ENCODE data around the gene ASPN. TPM values are rescaled to one million over a fixed set of nuclear protein-coding genes. Genes with fewer than 3 reads are reported as not detected.

The ASPN gene
- total RNA-seq, 1 donor from 2014 or later: 4.0 TPM

DNA sequence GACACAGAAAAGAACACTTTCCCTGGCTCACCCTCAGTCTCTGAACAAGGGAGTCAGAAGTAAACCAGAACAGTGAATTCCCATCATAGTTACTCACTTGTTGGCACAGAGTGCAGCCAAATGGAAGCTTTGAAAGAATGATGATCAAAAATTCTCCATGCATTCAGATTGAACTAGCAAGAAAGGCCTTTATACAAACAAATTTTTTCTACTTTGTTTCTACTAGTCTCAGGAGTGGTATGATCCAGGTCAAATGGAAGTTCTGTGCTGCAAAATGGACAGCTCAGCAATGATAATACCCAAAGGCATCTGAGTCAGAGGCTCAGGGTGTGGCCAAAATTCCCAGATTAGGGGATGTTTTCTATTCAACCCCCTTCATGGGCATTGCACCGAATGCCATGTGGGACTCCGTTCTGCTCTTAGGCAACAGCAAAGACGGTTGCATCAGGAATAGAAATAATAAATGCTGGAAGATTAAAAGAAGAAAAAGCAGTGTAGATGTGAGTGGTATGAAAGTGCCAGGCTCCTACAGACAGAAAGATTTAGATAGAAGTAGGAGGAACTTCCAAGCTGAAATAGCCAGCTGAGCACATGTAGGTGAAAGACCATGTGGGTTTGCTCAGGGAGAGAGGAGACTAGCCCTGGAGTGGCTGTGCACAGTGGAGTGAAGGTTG is 24.0 kb upstream of the ASPN start:
- DNase-seq (ENCODE audit: low spot score): no peak

- no peak for DNase-seq (ENCODE audit: low spot score)
Observed at GRCh38 chr9:92504881-92505280, 22.6 kb upstream of the ASPN start.

DNA sequence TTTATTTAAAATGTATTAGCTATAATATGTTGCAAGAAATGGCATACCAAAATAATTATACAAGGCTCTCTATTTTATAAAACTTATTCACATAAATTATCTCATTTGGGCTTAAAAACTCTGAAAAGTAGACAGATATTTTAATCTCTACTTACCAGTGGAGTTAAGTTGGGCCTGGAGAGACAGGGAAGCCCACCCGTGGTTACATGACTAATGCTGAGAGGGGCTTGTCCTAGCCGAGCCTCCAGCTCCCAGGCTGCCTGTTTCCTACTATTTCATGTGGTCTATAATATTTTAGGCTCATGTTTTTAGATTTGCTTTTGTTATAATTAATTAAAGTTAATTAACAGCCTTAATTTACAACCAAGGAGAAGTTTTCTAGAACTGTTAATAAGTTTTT is 20.9 kb upstream of the ASPN start:
- no peak for DNase-seq (ENCODE audit: low spot score)

- no peak for DNase-seq (ENCODE audit: low spot score)
Observed at GRCh38 chr9:92501671-92502393, 19.5 kb upstream of the ASPN start.

DNA sequence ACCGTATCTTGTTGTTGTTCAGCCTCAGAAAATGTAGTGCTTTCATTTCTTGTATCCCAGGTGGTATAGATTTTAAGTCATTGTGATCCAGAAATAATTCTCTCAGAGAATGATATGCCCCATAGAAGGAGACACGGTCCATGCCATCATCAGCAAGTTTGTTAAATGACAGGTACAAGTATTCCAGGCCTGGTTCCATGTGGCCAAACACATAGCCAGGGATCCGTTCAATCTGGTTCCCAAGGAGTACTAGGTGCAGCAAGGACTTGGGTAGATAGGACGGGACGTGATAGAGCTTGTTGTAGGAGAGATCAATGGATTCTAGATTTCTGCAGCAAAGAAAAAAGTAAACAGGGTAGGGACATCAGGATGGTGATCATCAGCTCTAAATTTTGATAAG is 18.4 kb upstream of the ASPN start:
- DNase-seq (ENCODE audit: low spot score): no peak

- DNase-seq (ENCODE audit: low spot score): no peak
Observed at GRCh38 chr9:92499701-92500100, 17.4 kb upstream of the ASPN start.

DNA sequence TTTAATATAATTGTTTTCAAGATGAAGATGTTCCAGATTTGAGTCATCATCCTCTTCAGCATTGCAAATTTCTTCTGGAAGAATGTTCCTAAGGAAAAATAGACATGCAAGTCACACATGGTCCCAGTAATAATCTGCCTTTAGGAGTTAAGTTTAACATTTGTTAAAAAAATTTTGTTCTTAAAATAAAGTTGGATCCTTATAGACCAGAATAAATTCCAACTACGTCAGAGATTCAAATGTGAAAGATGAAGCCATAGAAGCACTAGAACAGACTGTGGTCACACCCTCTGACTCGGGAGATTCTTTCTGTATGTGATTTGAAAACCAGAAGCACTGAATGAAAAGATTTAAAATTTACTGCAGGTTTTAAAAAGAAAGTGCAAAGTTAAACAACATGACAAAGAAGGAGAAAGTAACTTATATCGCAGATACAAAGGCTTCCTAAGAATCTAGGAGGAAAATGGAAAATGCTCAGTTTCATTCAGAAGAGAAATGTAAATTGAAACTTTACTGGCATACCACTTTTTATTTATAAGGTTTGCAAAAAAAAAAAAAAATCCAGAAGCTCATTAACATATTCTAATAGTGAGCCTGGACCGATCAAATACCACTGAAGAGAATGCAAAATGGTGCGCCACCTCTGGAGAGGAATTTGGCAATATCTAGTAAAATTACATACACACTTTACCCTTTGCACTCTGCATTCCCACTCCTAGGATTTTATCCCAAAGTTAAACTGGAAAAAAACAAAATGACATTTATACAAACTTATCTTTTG is 14.3 kb upstream of the ASPN start:
- DNase-seq (ENCODE audit: low spot score): no peak

DNA sequence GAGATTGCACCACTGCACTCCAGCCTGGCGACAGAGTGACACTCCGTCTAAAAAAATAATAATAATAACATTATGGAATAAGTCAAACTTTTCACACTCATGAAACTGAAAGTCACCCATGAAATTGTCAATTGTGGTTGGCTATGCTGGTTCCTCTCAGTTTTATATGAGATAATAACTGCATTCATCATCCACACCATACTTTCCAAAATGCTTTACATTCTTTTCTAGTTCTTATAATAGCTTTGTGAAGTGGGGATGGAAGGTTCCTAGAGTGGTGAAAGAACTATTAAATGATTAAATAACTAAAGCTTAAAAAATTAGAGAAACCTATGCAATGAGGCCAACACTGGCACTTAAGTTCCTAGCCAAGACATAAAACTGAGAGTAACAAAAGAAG is 12.6 kb upstream of the ASPN start:
- DNase-seq (ENCODE audit: low spot score): no peak

GRCh38 chr9:92493749-92494387 is 11.6 kb upstream of the ASPN start:
- DNase-seq (ENCODE audit: low spot score): no peak

DNA sequence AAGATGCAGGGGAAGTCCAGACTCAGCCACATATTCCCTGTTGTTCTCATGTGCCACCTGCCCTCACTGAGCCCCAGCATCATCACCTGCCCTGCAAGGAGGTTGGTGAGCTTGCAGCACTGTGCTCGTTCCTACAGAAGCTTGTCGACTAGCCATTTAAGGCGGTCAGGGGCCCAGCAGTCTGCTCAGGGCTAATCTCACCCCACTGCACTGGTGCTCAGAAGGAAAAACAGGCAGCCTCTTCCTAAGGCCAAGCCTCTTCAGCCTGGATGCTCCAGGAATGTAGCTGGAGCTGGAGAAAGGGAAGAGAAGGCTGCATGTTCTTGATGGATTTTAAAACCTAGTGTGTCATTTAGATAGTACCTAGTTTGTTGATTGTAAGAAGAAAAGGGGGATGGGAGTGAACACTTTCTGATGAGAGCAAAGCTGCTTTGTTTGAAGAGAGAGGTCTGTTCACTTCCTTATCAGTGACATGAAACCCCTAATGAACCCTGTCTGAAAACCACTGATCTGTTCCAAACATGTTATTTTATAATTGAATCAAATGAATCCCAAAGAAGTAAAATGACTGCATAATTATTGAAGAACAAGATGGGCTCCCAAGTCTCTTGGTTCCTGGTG is 10.6 kb upstream of the ASPN start:
- no peak for DNase-seq (ENCODE audit: low spot score)

GRCh38 chr9:92488681-92489550 is 6.6 kb upstream of the ASPN start:
- no peak for DNase-seq (ENCODE audit: low spot score)

DNA sequence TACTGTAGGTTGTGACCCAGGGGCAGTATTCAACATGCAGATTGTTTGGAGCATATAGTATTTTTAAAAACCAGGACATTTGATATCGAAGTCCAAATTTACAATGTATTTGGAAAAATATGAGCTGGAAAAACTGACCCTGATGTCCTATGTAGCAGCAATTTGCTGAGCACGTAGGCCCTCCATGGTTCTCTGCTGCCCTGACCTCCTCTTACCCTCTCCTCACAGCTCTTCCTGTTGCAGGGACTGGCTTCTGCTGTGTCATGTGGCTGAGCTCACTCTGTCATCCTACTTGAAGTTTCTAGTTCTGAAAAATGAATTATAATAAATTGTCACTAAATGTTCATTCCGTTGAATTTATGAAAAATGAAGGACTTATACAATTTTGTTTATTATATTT is 4.1 kb upstream of the ASPN start:
- DNase-seq (ENCODE audit: low spot score): no peak

- DNase-seq (ENCODE audit: low spot score): no peak
Observed at GRCh38 chr9:92484563-92484962, 2.3 kb upstream of the ASPN start.

DNA sequence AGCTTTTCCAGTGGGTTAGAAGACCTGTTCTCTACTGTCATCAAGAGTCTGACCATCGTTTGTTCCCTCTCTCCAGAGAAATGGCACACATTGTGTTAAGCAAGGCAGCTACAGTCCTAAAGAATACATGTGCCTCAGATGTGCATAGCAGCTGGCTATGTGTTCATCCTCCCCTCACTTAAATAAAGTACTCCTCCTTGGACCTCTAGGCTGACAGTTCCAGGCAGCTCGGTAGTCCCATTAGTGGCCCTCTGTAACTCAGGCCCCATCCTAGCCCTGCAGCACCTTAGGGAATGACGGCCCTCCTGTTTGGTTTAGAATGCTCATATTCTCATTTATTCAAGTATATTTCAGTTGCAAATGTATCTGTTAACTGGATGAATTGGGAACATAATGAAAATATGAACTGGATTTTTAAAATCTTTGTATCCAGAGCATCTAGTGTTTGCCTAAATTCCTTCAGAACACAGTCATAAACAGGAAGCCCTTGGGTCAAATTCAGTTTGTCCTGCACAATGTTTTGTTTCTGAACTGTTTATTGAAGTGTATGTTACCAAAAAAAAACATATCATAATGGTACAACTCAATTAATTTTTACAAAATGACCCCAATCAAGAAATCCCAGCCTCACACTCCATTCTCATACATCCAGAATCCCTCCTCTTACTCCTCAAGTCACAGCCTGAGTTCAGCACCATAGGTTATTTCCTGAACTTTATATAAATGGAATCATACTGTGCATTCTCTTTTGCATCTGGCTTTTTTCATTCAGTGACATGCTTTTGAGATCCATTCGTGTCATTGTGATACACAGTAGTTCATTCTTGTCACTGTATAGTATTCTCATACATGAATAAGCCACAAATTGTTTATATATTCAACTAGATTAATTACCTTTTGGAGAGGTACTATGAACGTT is 1.6 kb upstream of the ASPN start:
- no peak for DNase-seq (ENCODE audit: low spot score)

- DNase-seq (ENCODE audit: low spot score): no peak
Observed at GRCh38 chr9:92482805-92483204, 499 bp upstream of the ASPN start.

- no peak for DNase-seq (ENCODE audit: low spot score)
Observed at GRCh38 chr9:92480986-92481633, 1.2 kb downstream of the ASPN start.

DNA sequence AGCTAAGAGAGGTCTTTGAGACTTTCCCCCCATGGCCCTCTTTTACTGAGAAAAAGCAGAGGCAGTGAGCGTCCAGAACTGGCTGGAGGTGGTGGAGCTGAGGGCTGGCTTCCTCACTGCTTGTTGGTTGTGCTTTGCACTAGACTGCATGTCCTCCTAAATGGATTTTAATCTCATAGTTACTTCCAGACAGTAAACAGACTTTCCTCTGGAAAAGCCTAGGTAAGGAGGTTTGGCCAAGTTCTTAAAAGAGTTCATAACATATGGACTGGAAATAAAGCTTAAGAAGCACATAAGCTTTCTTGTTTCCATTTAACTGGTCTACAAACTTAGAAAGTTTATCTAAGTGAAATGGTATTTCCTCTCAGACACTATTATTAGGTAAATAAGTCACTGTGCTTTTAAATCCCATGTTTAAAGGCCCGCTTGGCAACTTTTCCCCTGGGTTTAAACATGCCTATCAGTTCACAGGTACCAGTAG is 2.0 kb downstream of the ASPN start:
- no peak for DNase-seq (ENCODE audit: low spot score)

GRCh38 chr9:92479346-92479745 is 3.0 kb downstream of the ASPN start:
- no peak for DNase-seq (ENCODE audit: low spot score)

DNA sequence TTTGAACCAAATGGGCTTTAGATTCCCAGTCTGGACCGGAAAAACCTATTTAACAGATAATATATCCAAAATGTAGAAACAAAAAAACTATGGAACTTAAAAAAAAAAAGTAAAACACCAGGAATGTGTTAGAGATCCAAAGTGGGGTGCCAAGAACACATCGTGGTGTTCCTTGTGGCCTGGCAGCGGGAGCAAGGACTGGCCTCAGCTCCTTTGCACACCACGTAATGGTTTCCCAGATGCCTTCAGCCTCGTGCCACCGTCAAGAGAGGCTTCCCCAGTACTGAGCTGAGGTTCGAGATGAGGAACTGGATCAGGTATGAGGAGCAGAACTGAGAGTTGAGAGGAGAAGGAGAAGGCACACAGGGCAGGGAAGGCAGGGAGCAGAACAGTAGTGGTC is 3.5 kb downstream of the ASPN start:
- DNase-seq (ENCODE audit: low spot score): no peak
